ENCODE data around the gene ATP6V1F.
A peak's percentile ranks its signal among the peaks of the same experiment; 100 is the strongest.

Gene ATP6V1F

GRCh38 chr7:128879461-128879938 lies 16.8 kb downstream of the ATP6V1F start:
- H3K4me3 ChIP-seq (ENCODE audit: low read depth, low read length): peak overlapping the region; percentile 43
- DNase-seq (ENCODE audit: low read depth): no peak
- no peak for TF ChIP-seq CTCF (IDR thresholded peaks at IDR 0.05; ENCODE audit: control insufficient read depth, extremely low read depth, insufficient read depth)

- peak; percentile 98 for TF ChIP-seq CTCF (IDR thresholded peaks at IDR 0.05; ENCODE audit: control insufficient read depth, extremely low read depth, insufficient read depth)
- peak overlapping the region; percentile 43 for H3K4me3 ChIP-seq (ENCODE audit: low read depth, low read length)
Measured at GRCh38 chr7:128879939-128880746, 17.5 kb downstream of the ATP6V1F start.

GRCh38 chr7:128880791-128881457 lies 18.3 kb downstream of the ATP6V1F start:
- DNase-seq (ENCODE audit: low read depth): no peak
- TF ChIP-seq CTCF (IDR thresholded peaks at IDR 0.05; ENCODE audit: control insufficient read depth, extremely low read depth, insufficient read depth): no peak
- H3K4me3 ChIP-seq (ENCODE audit: low read depth, low read length): no peak overlapping the region

More at GRCh38 chr7:128879939-128880746, 17.5 kb downstream of the ATP6V1F start:
- no peak for DNase-seq (ENCODE audit: low read depth)

- no peak overlapping the region for H3K4me3 ChIP-seq (ENCODE audit: low read depth, low read length)
- TF ChIP-seq CTCF (IDR thresholded peaks at IDR 0.05; ENCODE audit: control insufficient read depth, extremely low read depth, insufficient read depth): no peak
- DNase-seq (ENCODE audit: low read depth): no peak
Measured at GRCh38 chr7:128881458-128882125, 18.9 kb downstream of the ATP6V1F start.

GRCh38 chr7:128882134-128882533 lies 19.5 kb downstream of the ATP6V1F start:
- TF ChIP-seq CTCF (IDR thresholded peaks at IDR 0.05; ENCODE audit: control insufficient read depth, extremely low read depth, insufficient read depth): no peak
- H3K4me3 ChIP-seq (ENCODE audit: low read depth, low read length): no peak overlapping the region
- DNase-seq (ENCODE audit: low read depth): no peak

- TF ChIP-seq CTCF (IDR thresholded peaks at IDR 0.05; ENCODE audit: control insufficient read depth, extremely low read depth, insufficient read depth): peak; percentile 98
- H3K4me3 ChIP-seq (ENCODE audit: low read depth, low read length): no peak overlapping the region
- DNase-seq (ENCODE audit: low read depth): no peak
Measured at GRCh38 chr7:128883622-128884448, 21.2 kb downstream of the ATP6V1F start.

Data from LNCaP clone FGC (cell line).